KMS-11 (cell line): Measurements from ENCODE around the gene TMEM253.
A peak's percentile ranks its signal among the peaks of the same experiment; 100 is the strongest.

Source experiments
- H2AFZ ChIP-seq: fragments of 200-600 bp; sonication (generic); 2 replicates; pipeline ENCODE4 v1.6.1; 2016; ENCODE audit warnings: antibody characterized with exemption, mixed run types, low read depth
- H3K27ac ChIP-seq: fragments of 200-600 bp; sonication (generic); 2 replicates; pipeline ENCODE4 v1.6.1; 2016; ENCODE audit warnings: mild to moderate bottlenecking, mixed run types
- H3K27me3 ChIP-seq: fragments of 200-600 bp; sonication (generic); 2 replicates; pipeline ENCODE4 v1.6.1; 2017; ENCODE audit warnings: mild to moderate bottlenecking, low read depth, mixed run types, moderate library complexity; ENCODE audit not compliant: insufficient read depth
- H3K36me3 ChIP-seq: fragments of 200-600 bp; sonication (generic); 2 replicates; pipeline ENCODE4 v1.6.1; 2017; ENCODE audit warnings: mild to moderate bottlenecking, mixed run types; ENCODE audit not compliant: insufficient read depth
- H3K4me1 ChIP-seq: fragments of 200-600 bp; sonication (generic); 2 replicates; pipeline ENCODE4 v1.6.1; 2016; ENCODE audit warnings: mild to moderate bottlenecking, low read depth, mixed run types; ENCODE audit not compliant: poor library complexity, severe bottlenecking
- H3K4me2 ChIP-seq: fragments of 200-600 bp; sonication (generic); 2 replicates; pipeline ENCODE4 v1.7.0; 2016; ENCODE audit warnings: mild to moderate bottlenecking, mixed run types
- H3K4me3 ChIP-seq: fragments of 200-600 bp; sonication (generic); IDR thresholded peaks from 2 replicates; pipeline ENCODE4 v1.6.1; 2017; ENCODE audit warnings: low read depth, low read length, mixed read lengths; ENCODE audit not compliant: insufficient read depth
- H3K79me2 ChIP-seq: fragments of 200-600 bp; sonication (generic); 2 replicates; pipeline ENCODE4 v1.6.1; 2016; ENCODE audit warnings: low read depth, mixed run types; ENCODE audit not compliant: insufficient read depth
- H3K9ac ChIP-seq: fragments of 200-600 bp; sonication (generic); 2 replicates; pipeline ENCODE4 v1.6.1; 2016; ENCODE audit warnings: mild to moderate bottlenecking, mixed run types
- H4K20me1 ChIP-seq: fragments of 200-600 bp; sonication (generic); 2 replicates; pipeline ENCODE4 v1.6.1; 2016; ENCODE audit warnings: mild to moderate bottlenecking, mixed run types; ENCODE audit not compliant: insufficient read depth
- TF ChIP-seq, protein P1 (sequence below): fragments of 200-600 bp; sonication (generic); conservative IDR thresholded peaks from 2 replicates; pipeline ENCODE4 v1.6.1; 2017; ENCODE audit warnings: low read depth, mild to moderate bottlenecking, antibody characterized with exemption, low read length, moderate library complexity, mixed read lengths

Gene TMEM253

DNA sequence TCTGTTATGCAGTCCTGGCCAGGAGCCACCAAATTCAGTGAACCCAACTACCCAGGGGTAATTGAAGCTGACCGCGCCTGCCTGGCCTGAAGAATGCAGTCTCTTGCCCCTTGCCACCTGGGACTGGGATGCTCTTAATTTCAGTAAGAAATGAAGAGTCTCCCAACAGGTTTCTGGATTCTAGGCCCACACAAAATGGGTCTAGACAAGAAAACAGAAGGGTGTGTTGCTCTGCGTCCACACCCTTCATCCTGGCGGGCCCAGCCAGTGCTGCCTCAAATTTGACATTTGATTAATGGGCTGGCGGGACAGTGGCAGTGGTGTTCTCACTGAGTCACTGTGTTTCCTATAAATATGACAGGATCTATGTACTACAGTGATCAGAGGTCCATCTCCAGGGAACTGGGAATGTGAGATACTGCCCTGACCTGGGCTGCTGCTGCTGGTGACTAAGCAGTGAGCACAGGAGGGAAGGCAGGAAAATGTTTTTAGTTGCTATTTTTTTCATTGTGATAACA lies 6.5 kb downstream of the TMEM253 start:
- H3K36me3 ChIP-seq, result no peaks in the 10 kb centered on the region
- no peak overlapping the region for H3K9ac ChIP-seq
- H3K4me1 ChIP-seq, result peaks cover 74% of the 10 kb centered on the region
- TF ChIP-seq, protein P1, sequence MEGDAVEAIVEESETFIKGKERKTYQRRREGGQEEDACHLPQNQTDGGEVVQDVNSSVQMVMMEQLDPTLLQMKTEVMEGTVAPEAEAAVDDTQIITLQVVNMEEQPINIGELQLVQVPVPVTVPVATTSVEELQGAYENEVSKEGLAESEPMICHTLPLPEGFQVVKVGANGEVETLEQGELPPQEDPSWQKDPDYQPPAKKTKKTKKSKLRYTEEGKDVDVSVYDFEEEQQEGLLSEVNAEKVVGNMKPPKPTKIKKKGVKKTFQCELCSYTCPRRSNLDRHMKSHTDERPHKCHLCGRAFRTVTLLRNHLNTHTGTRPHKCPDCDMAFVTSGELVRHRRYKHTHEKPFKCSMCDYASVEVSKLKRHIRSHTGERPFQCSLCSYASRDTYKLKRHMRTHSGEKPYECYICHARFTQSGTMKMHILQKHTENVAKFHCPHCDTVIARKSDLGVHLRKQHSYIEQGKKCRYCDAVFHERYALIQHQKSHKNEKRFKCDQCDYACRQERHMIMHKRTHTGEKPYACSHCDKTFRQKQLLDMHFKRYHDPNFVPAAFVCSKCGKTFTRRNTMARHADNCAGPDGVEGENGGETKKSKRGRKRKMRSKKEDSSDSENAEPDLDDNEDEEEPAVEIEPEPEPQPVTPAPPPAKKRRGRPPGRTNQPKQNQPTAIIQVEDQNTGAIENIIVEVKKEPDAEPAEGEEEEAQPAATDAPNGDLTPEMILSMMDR, result no peak
- H3K4me3 ChIP-seq, result no peak overlapping the region
- H3K4me2 ChIP-seq, result peak overlapping the region; percentile 51; the same call in 1 of the 2 replicates
- H3K79me2 ChIP-seq, result no peaks in the 10 kb centered on the region
- no peaks in the 10 kb centered on the region for H3K27me3 ChIP-seq
- peak overlapping the region; percentile 56 for H2AFZ ChIP-seq
- H4K20me1 ChIP-seq, result no peaks in the 10 kb centered on the region
- peak overlapping the region; percentile 40; the same call in 1 of the 2 replicates for H3K27ac ChIP-seq

DNA sequence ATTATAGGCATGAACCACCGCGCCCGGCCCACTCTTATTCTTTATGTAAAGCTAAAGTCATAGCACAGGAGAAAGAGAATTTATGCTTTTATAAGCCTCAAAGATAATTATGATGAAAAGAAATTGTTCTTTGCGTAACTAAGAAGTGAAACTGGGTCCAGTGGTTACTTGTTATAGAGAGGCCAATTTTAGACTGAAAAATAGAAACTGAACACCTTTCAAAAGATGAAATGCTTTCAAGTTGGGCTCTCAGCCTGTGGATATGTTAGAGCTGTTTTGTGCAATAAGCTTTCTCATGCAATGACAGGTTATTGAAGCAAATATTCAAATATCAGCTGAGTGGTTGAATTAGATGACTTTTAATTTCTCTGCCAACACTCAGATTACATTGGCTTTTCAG lies 7.9 kb downstream of the TMEM253 start:
- no peaks in the 10 kb centered on the region for H3K36me3 ChIP-seq
- H2AFZ ChIP-seq, result no peak overlapping the region; the same call in 1 of the 2 replicates
- no peak overlapping the region for H3K4me3 ChIP-seq
- no peaks in the 10 kb centered on the region for H3K27me3 ChIP-seq
- peaks cover 68% of the 10 kb centered on the region for H3K4me1 ChIP-seq
- peak overlapping the region; percentile 70 for H3K4me2 ChIP-seq
- peak overlapping the region; percentile 81 for H3K27ac ChIP-seq
- no peaks in the 10 kb centered on the region for H4K20me1 ChIP-seq
- no peaks in the 10 kb centered on the region for H3K79me2 ChIP-seq
- TF ChIP-seq, protein P1, result no peak
- peak overlapping the region; percentile 8; the same call in 1 of the 2 replicates for H3K9ac ChIP-seq

DNA sequence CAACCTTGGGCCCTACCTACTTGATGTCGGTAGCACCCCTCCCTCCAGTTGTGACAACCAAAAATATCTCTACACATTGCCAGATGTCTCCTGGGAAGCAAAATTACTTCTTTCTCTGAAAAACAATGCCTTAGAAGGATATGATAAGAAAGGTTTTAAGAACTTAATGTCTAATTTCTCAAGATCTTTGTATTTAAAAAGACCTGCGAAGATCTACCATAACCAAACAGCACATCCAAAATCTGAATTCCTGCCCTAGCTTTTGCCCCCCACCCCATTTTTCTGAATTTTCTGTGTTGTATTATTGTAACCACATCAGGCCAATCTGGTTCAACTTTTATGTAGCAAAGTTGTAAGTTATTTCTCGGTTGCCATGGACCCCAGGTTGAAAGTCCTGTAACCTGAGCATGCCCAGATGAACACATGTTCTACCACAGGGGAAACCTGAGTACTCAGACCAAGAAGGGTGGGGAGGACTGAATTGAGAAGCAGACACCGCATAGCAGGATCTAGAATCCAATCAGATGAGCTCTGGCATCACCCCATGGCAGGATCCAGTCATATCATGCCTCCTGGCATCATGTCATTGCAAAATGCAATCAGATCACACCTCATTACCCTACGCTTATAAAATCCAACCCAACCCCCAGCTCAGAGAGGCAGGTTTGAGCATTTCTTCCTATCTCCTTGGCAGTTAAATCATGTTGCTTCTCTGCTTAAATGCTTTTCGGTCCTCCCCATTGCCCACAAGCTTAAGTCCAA lies 8.7 kb downstream of the TMEM253 start:
- H2AFZ ChIP-seq, result peak overlapping the region; percentile 48
- no peaks in the 10 kb centered on the region for H3K79me2 ChIP-seq
- peak overlapping the region; percentile 30; the same call in 1 of the 2 replicates for H3K9ac ChIP-seq
- no peaks in the 10 kb centered on the region for H4K20me1 ChIP-seq
- peak overlapping the region; percentile 70 for H3K4me2 ChIP-seq
- no peak overlapping the region for H3K4me3 ChIP-seq
- H3K27ac ChIP-seq, result peak overlapping the region; percentile 81
- TF ChIP-seq, protein P1, result no peak
- no peaks in the 10 kb centered on the region for H3K36me3 ChIP-seq
- peaks cover 68% of the 10 kb centered on the region for H3K4me1 ChIP-seq
- H3K27me3 ChIP-seq, result no peaks in the 10 kb centered on the region

DNA sequence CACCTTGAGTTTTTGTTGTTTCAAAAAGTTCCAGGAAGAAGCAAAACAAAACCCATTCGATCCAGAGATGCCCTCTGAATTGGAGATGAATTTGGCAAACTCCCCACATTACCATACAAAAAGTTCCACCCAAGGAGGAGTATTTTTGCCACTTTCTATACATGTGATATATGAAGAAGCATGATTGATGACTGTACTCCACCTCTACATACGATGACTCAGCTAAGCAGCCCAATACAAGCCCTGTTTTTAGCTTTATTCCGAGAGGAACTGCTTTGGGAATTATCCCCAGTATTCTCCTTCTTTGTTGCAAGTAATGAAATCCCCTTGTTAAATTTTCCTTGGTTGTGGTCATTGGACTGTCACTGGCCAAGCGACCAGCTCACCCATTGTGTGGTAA lies 11.4 kb downstream of the TMEM253 start:
- H3K27me3 ChIP-seq, result no peaks in the 10 kb centered on the region
- no peaks in the 10 kb centered on the region for H3K79me2 ChIP-seq
- H4K20me1 ChIP-seq, result no peaks in the 10 kb centered on the region
- no peak overlapping the region for H3K4me3 ChIP-seq
- H3K4me2 ChIP-seq, result no peak overlapping the region
- H3K4me1 ChIP-seq, result peaks cover 41% of the 10 kb centered on the region
- no peak overlapping the region for H3K9ac ChIP-seq
- no peak overlapping the region for H3K27ac ChIP-seq
- no peak overlapping the region for H2AFZ ChIP-seq
- no peaks in the 10 kb centered on the region for H3K36me3 ChIP-seq
- TF ChIP-seq, protein P1, result no peak
